ENCODE results near the gene ACACB.

Gene ACACB

GRCh38 chr12:109115758-109116610 is at the start of gene ACACB:
TSS of gene ACACB (plus strand) at chr12:109116587. CDS start at chr12:109139406, 22,819 bp downstream.
- no peak for DNase-seq

DNA sequence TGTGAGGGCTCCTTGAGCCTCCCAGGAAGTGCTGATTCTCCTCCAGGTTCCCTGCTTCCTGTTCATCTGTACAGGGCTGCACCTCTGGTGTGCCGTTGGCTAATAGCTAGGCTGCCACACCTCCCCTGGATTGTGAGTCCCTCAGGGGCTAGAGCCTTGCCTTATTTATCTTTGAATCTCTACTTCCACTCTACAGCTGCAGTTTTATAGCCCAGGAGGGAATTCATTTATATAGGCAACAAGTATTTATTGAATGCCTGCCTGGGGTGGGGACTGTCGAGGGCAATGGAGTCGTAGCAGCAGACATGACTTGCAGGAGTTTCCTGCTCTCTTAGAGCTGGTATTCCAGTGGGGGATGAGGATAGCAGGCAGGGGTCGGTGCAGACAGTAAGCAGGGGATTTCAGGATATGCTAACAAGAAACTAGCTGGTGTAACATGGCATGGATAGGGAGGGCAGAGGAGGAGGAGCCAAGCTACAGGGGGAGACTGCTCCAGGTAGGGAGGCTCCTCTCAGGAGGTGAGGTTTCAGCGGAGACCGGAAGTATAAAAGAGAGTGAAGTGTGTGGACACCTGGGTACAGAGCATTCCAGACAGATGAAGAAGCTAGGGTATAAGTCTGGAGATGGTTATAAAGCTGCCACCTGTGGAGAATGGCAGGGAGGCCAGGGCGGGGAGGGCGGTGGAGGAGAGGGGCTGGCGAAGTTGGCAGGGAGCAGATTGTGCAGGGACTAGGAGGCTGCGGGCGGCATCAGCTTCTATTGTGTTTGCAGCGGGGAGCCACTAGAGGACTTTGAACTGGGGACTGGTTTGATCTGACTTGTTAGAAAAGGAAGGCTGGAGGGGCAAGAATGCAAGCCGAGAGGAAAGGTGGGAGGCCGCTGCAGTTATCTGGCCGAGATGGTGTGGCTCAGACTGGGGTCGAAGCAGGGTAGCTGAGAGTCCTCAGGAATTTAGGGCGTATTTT is 46.8 kb upstream of the ACACB start:
- no peak for DNase-seq

DNA sequence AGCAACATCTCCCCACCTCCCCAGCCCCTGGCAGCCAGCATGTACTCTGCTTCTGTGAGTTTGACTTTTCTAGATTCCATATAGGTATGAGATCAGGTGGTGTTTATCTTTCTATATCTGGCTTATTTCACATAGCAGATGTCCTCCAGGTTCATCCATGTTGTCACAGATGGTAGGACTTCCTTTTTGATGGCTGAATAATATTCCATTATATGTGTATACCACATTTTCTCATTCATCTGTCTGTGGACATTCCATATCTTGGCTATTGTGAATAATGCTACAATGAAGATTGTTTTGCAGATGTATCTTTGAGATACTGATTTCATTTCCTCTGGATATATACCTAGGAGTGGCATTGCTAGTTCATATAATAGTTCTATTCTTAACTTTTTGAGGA is 41.5 kb upstream of the ACACB start:
- no peak for DNase-seq

- no peak for DNase-seq
These were observed 33.6 kb upstream of the ACACB start for GRCh38 chr12:109082751-109083150.

- no peak for DNase-seq
These were observed 32.0 kb upstream of the ACACB start for GRCh38 chr12:109084425-109084824.

DNA sequence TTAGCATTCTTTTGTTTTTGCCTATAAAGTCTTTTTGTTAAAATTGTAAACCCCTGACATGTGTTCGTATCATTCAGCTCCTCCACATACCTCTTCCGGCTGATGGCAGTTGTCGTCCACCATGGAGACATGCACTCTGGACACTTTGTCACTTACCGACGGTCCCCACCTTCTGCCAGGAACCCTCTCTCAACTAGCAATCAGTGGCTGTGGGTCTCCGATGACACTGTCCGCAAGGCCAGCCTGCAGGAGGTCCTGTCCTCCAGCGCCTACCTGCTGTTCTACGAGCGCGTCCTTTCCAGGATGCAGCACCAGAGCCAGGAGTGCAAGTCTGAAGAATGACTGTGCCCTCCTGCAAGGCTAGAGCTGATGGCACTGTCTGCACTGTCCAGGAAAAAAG is 30.8 kb upstream of the ACACB start:
- DNase-seq: no peak

GRCh38 chr12:109087250-109087649 is 29.1 kb upstream of the ACACB start:
- DNase-seq: no peak

DNA sequence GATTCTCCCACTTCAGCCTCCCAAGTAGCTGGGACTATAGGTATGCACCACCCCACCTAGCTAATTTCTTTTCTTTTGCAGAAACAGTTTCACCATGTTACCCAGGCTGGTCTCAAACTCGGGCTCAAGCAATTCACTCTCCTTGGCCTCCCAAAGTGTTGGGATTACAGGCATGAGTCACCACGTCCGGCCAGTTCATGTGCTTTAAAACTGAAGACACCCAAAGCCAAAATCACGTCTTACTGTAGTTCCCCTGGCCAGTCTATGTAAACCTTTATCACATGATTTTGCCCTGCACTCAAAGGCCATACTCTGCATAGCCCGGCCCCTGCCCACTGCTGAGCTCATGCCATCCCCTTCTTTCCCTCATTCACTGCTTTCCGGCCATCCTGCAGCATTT is 27.6 kb upstream of the ACACB start:
- DNase-seq: no peak

DNA sequence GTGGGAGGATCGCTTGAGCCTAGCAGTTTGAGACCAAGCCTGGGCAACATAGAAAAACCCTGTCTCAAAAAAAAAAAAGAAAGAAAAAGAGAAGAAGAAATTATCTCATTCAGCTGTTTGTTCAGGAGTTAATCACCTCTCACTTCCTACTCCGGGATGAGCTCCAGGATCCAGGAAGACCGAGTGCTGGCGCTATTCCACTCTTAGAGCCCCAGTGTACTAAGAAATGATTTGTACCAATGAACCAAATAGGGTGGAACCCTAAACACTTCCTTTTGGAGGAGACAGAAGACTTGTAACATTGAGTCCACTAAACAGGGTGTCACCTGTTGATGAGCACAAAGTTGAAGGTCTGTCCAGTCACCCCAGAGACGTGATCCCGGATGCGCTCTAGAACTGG is 26.7 kb upstream of the ACACB start:
- DNase-seq: no peak

- DNase-seq: peak; percentile 43
These were observed 23.8 kb upstream of the ACACB start for GRCh38 chr12:109092497-109093021.

DNA sequence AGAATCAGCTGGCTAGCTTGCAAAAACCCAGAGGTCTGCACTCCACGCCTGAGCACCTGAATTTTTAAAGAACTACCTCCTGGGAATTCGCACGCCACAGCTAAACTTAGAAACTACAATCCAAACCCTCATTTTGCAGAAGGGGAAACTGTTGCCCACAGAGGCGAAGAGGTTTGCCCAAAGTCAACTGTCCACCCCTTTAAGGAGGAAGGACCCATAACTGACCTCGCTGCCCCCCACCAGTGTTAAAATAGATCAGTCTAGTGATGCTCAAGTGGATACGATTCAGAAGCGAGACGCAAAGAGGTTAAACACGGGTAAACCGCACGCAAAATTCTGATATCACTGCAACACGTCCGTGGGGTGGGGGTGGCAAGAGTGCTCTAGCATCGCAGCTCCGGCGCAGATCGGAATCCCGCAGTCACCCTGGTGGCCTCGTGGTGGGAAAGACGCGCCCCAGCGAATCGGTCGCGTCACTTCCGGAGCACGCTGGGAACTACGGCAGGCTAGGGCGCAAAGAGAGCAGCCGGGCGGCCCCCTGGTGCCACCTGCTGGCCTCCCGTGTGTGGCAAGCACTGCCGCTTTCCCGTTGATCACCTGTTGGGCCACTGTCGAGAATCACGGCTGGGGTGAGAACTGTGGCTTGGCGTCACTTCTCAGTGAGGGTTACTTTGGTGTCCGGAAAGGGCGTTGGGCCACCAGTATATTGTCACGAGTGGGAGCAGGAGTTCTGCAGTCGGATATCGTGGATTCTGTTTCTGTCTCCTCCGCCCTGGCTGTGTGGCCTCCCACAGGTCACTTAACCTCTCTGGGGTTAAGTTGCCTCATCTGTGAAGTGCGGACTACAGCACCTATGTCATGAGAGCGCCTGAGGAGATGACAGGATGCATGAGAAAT is 23.1 kb upstream of the ACACB start, which contains the start of gene ALKBH2:
ALKBH2 (minus strand) TSS at position 451 of the 897 bp plus-strand sequence. CDS start 686 bp downstream, outside the sequence.
- peak; percentile 95 for DNase-seq

- DNase-seq: no peak
These were observed 19.3 kb upstream of the ACACB start for GRCh38 chr12:109097140-109097434.

GRCh38 chr12:109097435-109098182 is 18.8 kb upstream of the ACACB start, which contains the start of gene UNG:
TSS of gene UNG (plus strand) at chr12:109097597. CDS start at chr12:109097680, 83 bp downstream.
- peak; percentile 98 for DNase-seq

DNA sequence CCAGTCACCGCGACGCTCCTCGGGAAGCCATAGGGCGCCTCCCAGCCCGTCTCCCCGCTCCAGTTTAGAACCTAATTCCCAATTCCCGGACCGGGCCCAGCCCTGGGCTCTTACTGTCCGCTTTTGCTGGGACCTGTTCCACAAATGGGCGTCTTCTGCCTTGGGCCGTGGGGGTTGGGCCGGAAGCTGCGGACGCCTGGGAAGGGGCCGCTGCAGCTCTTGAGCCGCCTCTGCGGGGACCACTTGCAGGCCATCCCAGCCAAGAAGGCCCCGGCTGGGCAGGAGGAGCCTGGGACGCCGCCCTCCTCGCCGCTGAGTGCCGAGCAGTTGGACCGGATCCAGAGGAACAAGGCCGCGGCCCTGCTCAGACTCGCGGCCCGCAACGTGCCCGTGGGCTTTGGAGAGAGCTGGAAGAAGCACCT is 18.2 kb upstream of the ACACB start:
- peak; percentile 61 for DNase-seq

DNA sequence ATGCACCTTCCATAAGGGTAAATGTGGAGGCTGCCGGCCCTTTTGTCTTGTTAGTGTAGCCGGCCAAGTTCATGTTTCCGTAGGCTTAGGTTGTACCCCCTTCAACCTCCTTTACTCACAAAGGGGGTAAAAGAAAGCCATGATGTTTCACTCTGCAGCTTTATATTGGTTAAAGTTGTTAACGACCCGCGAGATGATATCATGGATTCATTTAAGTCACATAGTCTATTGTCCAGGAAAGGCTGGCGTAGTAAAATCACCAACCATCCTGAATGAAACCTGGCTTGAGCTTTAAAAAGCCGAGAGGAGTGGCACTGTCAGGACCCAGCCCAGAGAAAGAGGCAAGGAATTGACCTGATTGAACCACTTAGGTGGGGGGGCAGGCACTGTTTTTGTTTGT is 17.7 kb upstream of the ACACB start:
- no peak for DNase-seq

GRCh38 chr12:109099431-109100020 is 16.9 kb upstream of the ACACB start:
- DNase-seq: peak; percentile 60

DNA sequence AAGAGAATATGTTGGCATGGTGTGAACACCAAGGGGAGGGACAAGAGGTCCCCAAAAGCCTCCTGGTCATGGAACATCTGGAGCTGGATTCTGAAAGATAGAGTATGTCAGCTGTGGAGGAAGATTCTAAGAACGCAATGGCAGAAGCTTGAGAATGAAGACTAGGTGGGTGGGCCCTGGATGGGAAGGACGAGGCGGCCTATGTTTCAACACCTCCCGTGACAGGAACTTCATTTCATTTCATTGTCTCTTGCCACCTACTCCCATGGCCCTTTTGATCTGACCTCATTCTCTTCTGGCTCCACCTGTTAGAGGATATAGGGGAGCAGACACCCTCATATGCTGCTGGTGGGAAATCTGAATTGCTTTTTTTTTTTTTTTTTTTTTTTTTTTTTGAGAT is 15.6 kb upstream of the ACACB start:
- DNase-seq: no peak

GRCh38 chr12:109102491-109102890 is 13.9 kb upstream of the ACACB start:
- no peak for DNase-seq

DNA sequence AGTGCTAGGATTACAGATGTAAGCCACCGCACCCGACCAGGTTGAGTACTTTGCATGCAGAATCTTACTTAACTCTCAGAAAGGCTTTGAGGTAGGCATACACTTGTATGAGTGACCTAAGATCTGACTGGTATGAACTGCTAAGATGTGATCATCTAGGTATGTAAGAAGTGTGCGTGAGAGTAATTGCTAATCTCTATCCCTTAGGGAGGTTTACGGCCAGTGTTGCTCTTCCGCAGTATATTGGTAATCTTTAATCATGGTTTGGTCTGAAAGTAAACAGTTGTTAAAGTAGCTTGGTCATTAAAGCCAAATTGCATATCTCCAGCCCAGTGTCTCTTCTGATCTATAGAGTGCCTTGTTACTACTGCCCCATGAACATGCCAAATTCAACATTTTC is 11.2 kb upstream of the ACACB start:
- DNase-seq: no peak

- no peak for DNase-seq
These were observed 6.5 kb upstream of the ACACB start for GRCh38 chr12:109109746-109110350.

Measured in hematopoietic multipotent progenitor cell treated with erythropoietin and hydrocortisone succinate and interleukin-3 and kit ligand, for 6 days (in vitro differentiated cells).